PC-9 (cell line): ENCODE results near the gene ST6GALNAC3.

Source experiments
- CTCF ChIP-seq: fragments of 200-600 bp; sonication (generic); conservative IDR thresholded peaks from 2 replicates; pipeline ENCODE4 v1.6.1; 2017; ENCODE audit warnings: mixed run types, antibody characterized with exemption, mild to moderate bottlenecking, moderate library complexity
- EZH2 ChIP-seq: fragments of 200-600 bp; sonication (generic); IDR thresholded peaks from 2 replicates; pipeline ENCODE4 v1.8.0; 2017; ENCODE audit warnings: antibody characterized with exemption, low read depth

- TF ChIP-seq CTCF, result no peak
- TF ChIP-seq EZH2, result no peak
Observed at GRCh38 chr1:76281306-76281705, 206.8 kb downstream of the ST6GALNAC3 start.
